AG10803 (cell line): ENCODE measurements around the gene RTN1.
A peak's percentile ranks its signal among the peaks of the same experiment; 100 is the strongest.

ENCODE experiments used
- DNase-seq: peaks from one replicate; pipeline ENCODE4 v3.0.0; 2010; ENCODE audit warnings: low read depth
- H3K4me3 ChIP-seq: 2 replicates; pipeline ENCODE4 v1.5.1; 2011; ENCODE audit warnings: mild to moderate bottlenecking, low read length, control low read depth
- TF ChIP-seq, protein P1 (sequence below): conservative IDR thresholded peaks from 2 replicates; pipeline ENCODE4 v1.5.1; 2011; ENCODE audit warnings: mild to moderate bottlenecking, low read length, control low read depth, inconsistent platforms

RTN1 gene

DNA sequence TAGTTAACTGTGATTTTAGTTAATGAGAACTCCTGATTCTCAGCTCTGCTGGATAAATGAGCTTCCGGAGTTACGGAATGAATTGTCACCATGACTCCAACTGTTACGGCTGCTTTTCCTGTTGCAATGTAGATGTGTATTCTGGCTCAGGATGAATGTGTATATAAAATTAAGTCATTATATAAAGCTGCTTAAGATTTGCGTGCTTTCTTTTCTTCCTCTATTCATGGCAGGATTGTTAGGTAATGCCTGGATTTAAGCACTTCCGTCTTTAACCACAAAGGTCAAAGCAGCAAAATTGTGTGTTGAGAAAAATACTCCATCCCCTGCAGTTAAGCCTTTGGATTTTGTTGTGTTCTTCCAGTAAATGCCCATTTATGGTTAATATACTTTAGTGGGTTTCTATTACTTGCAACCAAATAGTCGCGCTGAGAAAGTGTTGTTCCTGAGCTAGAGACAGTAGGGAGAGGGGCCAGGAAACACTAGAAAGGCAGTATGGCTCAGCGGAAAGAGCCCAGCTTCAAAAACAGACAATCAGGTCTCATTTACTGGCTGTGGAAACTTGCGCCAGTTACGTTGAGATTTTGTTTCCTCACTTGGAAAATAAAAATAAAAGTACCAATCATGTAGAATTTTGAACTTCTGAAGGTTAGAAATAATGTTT is 284.6 kb downstream of the RTN1 start:
- H3K4me3 ChIP-seq, result no peak overlapping the region
- TF ChIP-seq, protein P1, sequence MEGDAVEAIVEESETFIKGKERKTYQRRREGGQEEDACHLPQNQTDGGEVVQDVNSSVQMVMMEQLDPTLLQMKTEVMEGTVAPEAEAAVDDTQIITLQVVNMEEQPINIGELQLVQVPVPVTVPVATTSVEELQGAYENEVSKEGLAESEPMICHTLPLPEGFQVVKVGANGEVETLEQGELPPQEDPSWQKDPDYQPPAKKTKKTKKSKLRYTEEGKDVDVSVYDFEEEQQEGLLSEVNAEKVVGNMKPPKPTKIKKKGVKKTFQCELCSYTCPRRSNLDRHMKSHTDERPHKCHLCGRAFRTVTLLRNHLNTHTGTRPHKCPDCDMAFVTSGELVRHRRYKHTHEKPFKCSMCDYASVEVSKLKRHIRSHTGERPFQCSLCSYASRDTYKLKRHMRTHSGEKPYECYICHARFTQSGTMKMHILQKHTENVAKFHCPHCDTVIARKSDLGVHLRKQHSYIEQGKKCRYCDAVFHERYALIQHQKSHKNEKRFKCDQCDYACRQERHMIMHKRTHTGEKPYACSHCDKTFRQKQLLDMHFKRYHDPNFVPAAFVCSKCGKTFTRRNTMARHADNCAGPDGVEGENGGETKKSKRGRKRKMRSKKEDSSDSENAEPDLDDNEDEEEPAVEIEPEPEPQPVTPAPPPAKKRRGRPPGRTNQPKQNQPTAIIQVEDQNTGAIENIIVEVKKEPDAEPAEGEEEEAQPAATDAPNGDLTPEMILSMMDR, result no peak
- DNase-seq, result peak; percentile 5

DNA sequence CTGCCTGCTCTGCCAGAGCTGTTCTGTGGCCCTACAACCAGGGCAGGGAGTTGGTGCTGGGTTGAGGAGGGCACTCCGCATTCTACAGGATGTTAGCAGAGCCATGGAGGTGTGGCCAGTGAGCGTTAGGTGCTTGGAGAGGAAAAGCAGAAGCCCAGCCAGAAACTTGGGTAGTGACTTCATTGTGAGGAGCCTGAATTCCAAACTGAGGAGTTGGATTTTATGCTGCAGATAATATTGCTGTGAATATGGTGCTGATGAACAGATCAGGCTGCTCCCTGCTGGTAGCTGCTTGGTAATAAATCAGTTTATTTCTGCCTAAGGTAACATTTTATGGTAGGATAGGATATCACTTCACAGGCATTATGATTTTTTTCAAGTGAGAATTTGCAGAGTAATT is 286.8 kb downstream of the RTN1 start:
- H3K4me3 ChIP-seq, result no peak overlapping the region
- TF ChIP-seq, protein P1, result no peak
- DNase-seq, result peak; percentile 3

DNA sequence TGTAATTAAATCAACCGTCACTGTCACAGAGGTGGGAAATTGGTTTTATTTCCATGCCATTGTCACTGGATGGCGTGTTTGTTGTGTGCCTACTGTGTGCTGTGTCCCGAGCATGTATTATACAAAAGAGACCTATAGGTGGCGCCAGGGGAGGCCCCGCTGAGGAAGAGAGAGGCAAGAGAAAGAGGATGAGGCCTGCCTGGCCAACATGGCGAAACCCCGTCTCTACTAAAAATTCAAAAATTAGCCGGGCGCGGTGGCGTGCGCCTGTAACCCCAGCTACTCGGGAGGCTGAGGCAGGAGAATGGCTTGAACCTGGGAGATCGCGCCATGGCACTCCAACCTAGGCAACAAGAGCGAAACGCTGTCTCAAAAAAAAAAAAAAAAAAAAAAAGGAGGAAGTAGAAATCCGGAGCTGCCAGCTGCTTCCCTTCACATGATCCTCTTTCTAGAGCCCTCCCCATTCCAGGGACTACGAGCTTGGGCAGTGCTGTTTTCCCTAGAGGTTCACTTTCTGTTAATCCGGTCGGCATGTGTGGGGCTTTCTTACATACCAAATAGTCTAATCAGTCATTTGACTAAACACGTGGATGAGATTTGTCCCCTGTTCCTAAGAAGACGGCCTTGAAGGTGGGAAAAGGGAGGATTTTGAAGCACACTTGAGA is 287.6 kb downstream of the RTN1 start:
- H3K4me3 ChIP-seq, result no peak overlapping the region
- no peak for DNase-seq
- TF ChIP-seq, protein P1, result no peak

DNA sequence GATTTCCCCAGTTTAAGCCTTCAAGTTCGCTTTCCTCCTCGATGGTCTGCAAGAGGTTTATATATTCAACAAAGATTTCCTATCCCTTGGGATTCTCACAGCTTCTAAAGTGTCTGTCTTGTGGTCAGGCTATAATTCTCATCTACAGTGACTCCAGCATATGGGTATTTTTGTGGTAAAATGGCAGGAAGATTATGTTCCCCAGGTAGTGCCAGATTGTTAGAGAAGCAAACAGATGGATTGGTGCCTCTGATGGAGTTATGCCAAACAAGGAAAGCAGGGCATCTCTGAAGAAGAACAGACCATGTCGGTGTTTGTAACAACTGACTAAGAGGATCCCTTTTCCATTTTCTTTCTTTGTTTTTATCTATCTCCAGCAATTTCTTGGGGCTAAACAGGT is 288.4 kb downstream of the RTN1 start:
- no peak overlapping the region for H3K4me3 ChIP-seq
- no peak for DNase-seq
- TF ChIP-seq, protein P1, result no peak

DNA sequence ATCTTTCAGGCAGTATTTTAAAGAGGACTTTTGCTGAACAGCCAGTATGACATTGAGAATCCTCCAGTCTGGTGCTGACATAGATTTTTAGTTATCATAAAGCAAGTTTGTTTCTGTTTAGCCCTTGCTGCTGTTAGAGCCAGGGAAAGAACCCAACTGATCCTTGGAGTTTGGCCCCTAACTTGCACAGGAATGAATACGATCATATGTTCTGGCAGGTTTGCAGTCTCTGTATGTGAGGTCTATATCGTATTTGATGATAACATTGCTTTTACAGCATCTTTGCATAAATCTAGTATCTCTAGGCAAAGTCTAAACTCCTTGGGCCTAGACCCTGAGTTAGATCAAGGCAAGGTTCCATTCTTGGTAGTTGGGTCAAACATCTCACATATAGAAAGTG is 289.7 kb downstream of the RTN1 start:
- H3K4me3 ChIP-seq, result no peak overlapping the region
- no peak for DNase-seq
- TF ChIP-seq, protein P1, result no peak

DNA sequence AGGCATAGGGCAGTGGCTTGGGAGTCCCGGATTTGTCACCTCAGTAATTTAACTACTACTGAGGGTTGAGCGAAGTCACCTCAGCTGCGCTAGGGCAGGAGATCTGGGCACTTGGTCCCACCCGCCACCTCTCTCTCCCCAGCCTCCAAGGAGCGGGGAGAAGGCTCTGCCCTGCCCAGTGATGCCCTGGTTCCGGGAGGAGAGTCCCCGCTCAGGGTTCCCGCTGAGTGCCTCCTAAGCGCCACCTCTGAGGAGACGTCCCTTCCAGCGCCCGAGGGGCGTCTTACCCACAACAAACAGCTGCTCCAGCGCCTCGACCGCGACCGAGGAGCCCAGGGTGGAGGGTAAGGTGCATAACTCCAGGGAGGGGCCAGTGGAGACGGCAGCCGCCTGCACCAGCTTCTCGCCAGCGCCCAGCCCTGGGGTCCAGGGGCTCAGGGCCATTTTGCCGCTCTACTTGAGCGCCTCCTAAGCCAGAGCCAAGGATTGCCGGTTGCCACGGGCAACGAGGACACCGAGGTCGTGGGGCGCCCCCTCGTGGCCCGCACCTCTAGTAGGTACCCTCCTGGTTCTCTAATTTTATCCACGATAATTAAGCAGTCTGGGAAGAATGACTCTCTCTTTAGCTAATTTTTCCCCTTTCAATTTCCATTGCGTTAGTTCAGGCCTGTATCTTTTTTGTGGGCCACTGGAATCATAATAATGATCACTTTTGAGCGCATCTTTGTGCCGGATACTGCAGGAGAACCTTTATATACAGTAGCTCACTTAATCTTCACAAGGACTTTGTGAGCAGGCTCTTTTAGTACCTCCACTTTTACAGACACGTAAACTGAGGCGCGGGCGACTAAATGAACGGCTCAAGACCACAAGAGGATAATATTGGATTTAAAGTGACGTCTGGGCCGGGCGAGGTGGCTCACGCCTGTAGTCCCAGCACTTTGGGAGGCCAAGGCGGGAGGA is 294.0 kb downstream of the RTN1 start, which contains the start of gene CCDC175:
CCDC175 (minus strand) TSS at position 481 of the 963 bp plus-strand sequence; CDS start at position 444, 37 bp downstream.
- TF ChIP-seq, protein P1, result peak; percentile 65
- DNase-seq, result peak; percentile 52
- H3K4me3 ChIP-seq, result peak within 1 kb of the TSS; percentile 33
